ENCODE data around the gene RBM26.

The RBM26 gene

DNA sequence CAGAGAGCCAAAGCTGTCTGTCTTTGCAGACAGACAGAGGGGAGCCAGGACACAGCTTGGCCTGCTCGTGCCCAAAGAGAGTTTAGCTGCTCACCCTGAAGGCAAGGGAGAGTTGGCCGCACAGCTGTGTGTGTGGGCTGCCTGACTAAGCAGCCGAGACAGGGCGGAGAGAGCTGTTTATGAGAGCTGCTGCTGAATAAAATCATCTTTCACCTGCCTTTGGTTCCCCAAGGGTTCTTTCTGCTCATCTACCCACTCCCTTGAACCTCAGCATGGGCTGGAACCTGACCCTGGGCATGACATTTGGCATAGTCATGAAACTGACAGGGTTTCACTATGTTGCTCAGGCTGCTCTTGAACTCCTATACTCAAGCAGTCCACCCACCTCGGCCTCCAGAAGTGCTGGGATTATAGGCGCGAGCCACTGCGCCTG, 98.2 kb downstream of the RBM26 start:
- Histone ChIP-seq H3F3A (ENCODE audit: insufficient read depth, low read length) (no peaks in the 10 kb centered on the region), H3K4me1 (ENCODE audit: low read length) (no peaks in the 10 kb centered on the region), H3K27ac (ENCODE audit: low read length) (no peak overlapping the region), H2AFZ (ENCODE audit: low read length) (no peak overlapping the region), H3K27me3 (replicated peaks; ENCODE audit: insufficient read depth, low read length) (no peaks in the 10 kb centered on the region), H3K4me2 (ENCODE audit: low read depth, low read length) (no peak overlapping the region), H3K9ac (ENCODE audit: low read length) (no peak overlapping the region), H3K9me2 (replicated peaks; ENCODE audit: insufficient read depth, low read length) (no peaks in the 10 kb centered on the region), H3K4me3 (ENCODE audit: low read length) (no peak overlapping the region), H3K36me3 (replicated peaks; ENCODE audit: insufficient read depth, low read length) (no peaks in the 10 kb centered on the region; the same call in 1 of the 2 replicates), H3K9me3 (replicated peaks; ENCODE audit: insufficient read depth, low read length) (no peaks in the 10 kb centered on the region), H4K20me1 (ENCODE audit: insufficient read depth, low read length) (no peaks in the 10 kb centered on the region), H3K79me2 (ENCODE audit: low read length) (no peaks in the 10 kb centered on the region)
- no peak for DNase-seq
- TF ChIP-seq, protein P1, sequence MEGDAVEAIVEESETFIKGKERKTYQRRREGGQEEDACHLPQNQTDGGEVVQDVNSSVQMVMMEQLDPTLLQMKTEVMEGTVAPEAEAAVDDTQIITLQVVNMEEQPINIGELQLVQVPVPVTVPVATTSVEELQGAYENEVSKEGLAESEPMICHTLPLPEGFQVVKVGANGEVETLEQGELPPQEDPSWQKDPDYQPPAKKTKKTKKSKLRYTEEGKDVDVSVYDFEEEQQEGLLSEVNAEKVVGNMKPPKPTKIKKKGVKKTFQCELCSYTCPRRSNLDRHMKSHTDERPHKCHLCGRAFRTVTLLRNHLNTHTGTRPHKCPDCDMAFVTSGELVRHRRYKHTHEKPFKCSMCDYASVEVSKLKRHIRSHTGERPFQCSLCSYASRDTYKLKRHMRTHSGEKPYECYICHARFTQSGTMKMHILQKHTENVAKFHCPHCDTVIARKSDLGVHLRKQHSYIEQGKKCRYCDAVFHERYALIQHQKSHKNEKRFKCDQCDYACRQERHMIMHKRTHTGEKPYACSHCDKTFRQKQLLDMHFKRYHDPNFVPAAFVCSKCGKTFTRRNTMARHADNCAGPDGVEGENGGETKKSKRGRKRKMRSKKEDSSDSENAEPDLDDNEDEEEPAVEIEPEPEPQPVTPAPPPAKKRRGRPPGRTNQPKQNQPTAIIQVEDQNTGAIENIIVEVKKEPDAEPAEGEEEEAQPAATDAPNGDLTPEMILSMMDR (IDR thresholded peaks at IDR 0.05; ENCODE audit: low read length) = no peak
- TF ChIP-seq EZH2phosphoT487 (IDR thresholded peaks at IDR 0.05; ENCODE audit: low read length) = no peak
- no peak for TF ChIP-seq EZH2 (optimal IDR thresholded peaks at IDR 0.05; ENCODE audit: low read depth, low read length)

DNA sequence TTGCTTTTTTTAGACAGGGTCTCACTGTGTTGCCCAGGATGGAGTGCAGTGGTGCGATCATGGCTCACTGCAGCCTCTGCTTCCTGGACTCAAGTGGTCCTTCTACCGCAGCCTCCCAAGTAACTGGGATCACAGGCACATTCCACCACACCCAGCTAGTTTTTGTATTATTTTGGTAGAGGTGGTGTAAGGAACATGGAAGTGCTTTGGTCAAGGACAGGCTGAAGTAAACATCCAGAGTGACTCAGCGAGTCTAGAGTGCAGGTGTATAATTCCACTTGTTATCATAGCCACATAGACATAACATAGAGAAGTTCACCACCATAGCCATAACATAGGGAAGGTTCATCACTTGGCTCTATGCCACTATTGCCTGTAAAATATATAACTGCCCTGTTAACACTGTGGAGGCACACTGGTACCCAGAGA, 98.6 kb downstream of the RBM26 start:
- Histone ChIP-seq H3K27me3 (replicated peaks; ENCODE audit: insufficient read depth, low read length) (no peaks in the 10 kb centered on the region), H3K36me3 (replicated peaks; ENCODE audit: insufficient read depth, low read length) (no peaks in the 10 kb centered on the region), H3K4me3 (ENCODE audit: low read length) (no peak overlapping the region), H2AFZ (ENCODE audit: low read length) (no peak overlapping the region), H3K9me3 (replicated peaks; ENCODE audit: insufficient read depth, low read length) (no peaks in the 10 kb centered on the region), H4K20me1 (ENCODE audit: insufficient read depth, low read length) (no peaks in the 10 kb centered on the region), H3K9me2 (replicated peaks; ENCODE audit: insufficient read depth, low read length) (no peaks in the 10 kb centered on the region), H3F3A (ENCODE audit: insufficient read depth, low read length) (no peaks in the 10 kb centered on the region), H3K4me2 (ENCODE audit: low read depth, low read length) (no peak overlapping the region), H3K79me2 (ENCODE audit: low read length) (no peaks in the 10 kb centered on the region), H3K9ac (ENCODE audit: low read length) (no peak overlapping the region), H3K4me1 (ENCODE audit: low read length) (no peaks in the 10 kb centered on the region), H3K27ac (ENCODE audit: low read length) (no peak overlapping the region)
- TF ChIP-seq EZH2phosphoT487 (IDR thresholded peaks at IDR 0.05; ENCODE audit: low read length) = no peak
- TF ChIP-seq, protein P1 (IDR thresholded peaks at IDR 0.05; ENCODE audit: low read length) = no peak
- TF ChIP-seq EZH2 (optimal IDR thresholded peaks at IDR 0.05; ENCODE audit: low read depth, low read length) = no peak
- no peak for DNase-seq

DNA sequence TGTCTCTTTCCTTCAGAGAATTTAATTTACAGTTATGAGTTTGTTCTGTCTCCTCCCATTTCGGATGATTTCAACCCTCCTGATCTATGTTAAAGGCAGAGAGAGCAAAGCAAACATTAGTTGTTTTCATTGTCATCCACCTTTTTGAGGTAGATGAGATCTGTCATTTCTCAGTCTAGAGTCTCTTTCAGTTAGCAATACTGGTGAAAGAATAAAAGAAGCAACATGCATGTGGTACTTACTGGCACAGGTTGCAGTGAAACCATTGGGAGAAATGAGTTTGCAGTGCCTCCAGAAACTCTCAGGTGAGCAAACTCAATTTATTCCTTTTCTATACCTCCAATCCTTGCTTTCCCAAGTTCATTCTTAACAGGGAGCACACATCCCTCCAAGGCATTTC, 99.4 kb downstream of the RBM26 start:
- no peaks in the 10 kb centered on the region for H3K36me3 ChIP-seq (replicated peaks; ENCODE audit: insufficient read depth, low read length)
- no peak overlapping the region for H3K27ac ChIP-seq (ENCODE audit: low read length)
- H3K4me1 ChIP-seq (ENCODE audit: low read length) = no peaks in the 10 kb centered on the region
- H3K4me3 ChIP-seq (ENCODE audit: low read length) = no peak overlapping the region
- H3K9ac ChIP-seq (ENCODE audit: low read length) = no peak overlapping the region
- no peak overlapping the region for H2AFZ ChIP-seq (ENCODE audit: low read length)
- H3K4me2 ChIP-seq (ENCODE audit: low read depth, low read length) = no peak overlapping the region
- H4K20me1 ChIP-seq (ENCODE audit: insufficient read depth, low read length) = no peaks in the 10 kb centered on the region
- H3K27me3 ChIP-seq (replicated peaks; ENCODE audit: insufficient read depth, low read length) = no peaks in the 10 kb centered on the region
- no peaks in the 10 kb centered on the region for H3F3A ChIP-seq (ENCODE audit: insufficient read depth, low read length)
- no peak for DNase-seq
- H3K79me2 ChIP-seq (ENCODE audit: low read length) = no peaks in the 10 kb centered on the region
- no peak for TF ChIP-seq EZH2phosphoT487 (IDR thresholded peaks at IDR 0.05; ENCODE audit: low read length)
- no peak for TF ChIP-seq EZH2 (optimal IDR thresholded peaks at IDR 0.05; ENCODE audit: low read depth, low read length)
- TF ChIP-seq, protein P1 (IDR thresholded peaks at IDR 0.05; ENCODE audit: low read length) = no peak
- no peaks in the 10 kb centered on the region for H3K9me2 ChIP-seq (replicated peaks; ENCODE audit: insufficient read depth, low read length)
- H3K9me3 ChIP-seq (replicated peaks; ENCODE audit: insufficient read depth, low read length) = no peaks in the 10 kb centered on the region
